MM.1S (cell line): Measurements from ENCODE around the gene STK10.

ENCODE experiments used
- DNase-seq: peaks from one replicate; pipeline ENCODE4 v3.0.0-alpha.2; 2015
- H2AFZ ChIP-seq: fragments of 300-600 bp; sonication (generic); 2 replicates; pipeline ENCODE4 v1.6.0; 2016; ENCODE audit warnings: antibody characterized with exemption, low read length
- H3F3A ChIP-seq: fragments of 300-600 bp; sonication (generic); 2 replicates; pipeline ENCODE4 v1.6.1; 2016; ENCODE audit warnings: mild to moderate bottlenecking, antibody characterized with exemption, low read length, moderate library complexity, mixed read lengths; ENCODE audit not compliant: insufficient read depth
- H3K27ac ChIP-seq: fragments of 300-600 bp; sonication (generic); 2 replicates; pipeline ENCODE4 v1.5.1; 2016; ENCODE audit warnings: mild to moderate bottlenecking, low read length
- H3K27me3 ChIP-seq: fragments of 300-600 bp; sonication (generic); replicated peaks from 2 replicates; pipeline ENCODE4 v1.6.0; 2016; ENCODE audit warnings: low read length; ENCODE audit not compliant: insufficient read depth
- H3K36me3 ChIP-seq: fragments of 300-600 bp; sonication (generic); replicated peaks from 2 replicates; pipeline ENCODE4 v1.6.1; 2016; ENCODE audit warnings: mild to moderate bottlenecking, low read length, mixed read lengths; ENCODE audit not compliant: insufficient read depth
- H3K4me1 ChIP-seq: fragments of 300-600 bp; sonication (generic); 2 replicates; pipeline ENCODE4 v1.6.1; 2016; ENCODE audit warnings: low read length, mixed read lengths
- H3K4me2 ChIP-seq: fragments of 300-600 bp; sonication (generic); 2 replicates; pipeline ENCODE4 v1.6.0; 2016; ENCODE audit warnings: low read depth, low read length
- H3K4me3 ChIP-seq: fragments of 300-600 bp; sonication (generic); 2 replicates; pipeline ENCODE4 v1.5.1; 2016; ENCODE audit warnings: low read length, mixed read lengths
- H3K79me2 ChIP-seq: fragments of 300-600 bp; sonication (generic); 2 replicates; pipeline ENCODE4 v1.6.1; 2016; ENCODE audit warnings: mixed run types, low read length, mixed read lengths
- H3K9ac ChIP-seq: fragments of 300-600 bp; sonication (generic); 2 replicates; pipeline ENCODE4 v1.6.1; 2016; ENCODE audit warnings: low read length, mixed read lengths
- H3K9me2 ChIP-seq: fragments of 300-600 bp; sonication (generic); replicated peaks from 2 replicates; pipeline ENCODE4 v1.6.1; 2016; ENCODE audit warnings: mild to moderate bottlenecking, low read length, mixed read lengths; ENCODE audit not compliant: insufficient read depth
- H3K9me3 ChIP-seq: fragments of 300-600 bp; sonication (generic); replicated peaks from 2 replicates; pipeline ENCODE4 v1.6.1; 2016; ENCODE audit warnings: mild to moderate bottlenecking, low read length, mixed read lengths; ENCODE audit not compliant: insufficient read depth
- H4K20me1 ChIP-seq: fragments of 300-600 bp; sonication (generic); 2 replicates; pipeline ENCODE4 v1.6.1; 2016; ENCODE audit warnings: mild to moderate bottlenecking, low read length, moderate library complexity, mixed read lengths; ENCODE audit not compliant: insufficient read depth
- EZH2 ChIP-seq: fragments of 300-600 bp; sonication (generic); optimal IDR thresholded peaks from 2 replicates; pipeline ENCODE3; 2017; ENCODE audit warnings: low read depth, mild to moderate bottlenecking, antibody characterized with exemption, low read length, mixed read lengths
- EZH2phosphoT487 ChIP-seq: fragments of 300-600 bp; sonication (generic); IDR thresholded peaks from 2 replicates; pipeline ENCODE4 v1.6.1; 2018; ENCODE audit warnings: antibody characterized with exemption, low read length
- TF ChIP-seq, protein P1 (sequence below): fragments of 300-600 bp; sonication (generic); IDR thresholded peaks from 2 replicates; pipeline ENCODE4 v1.5.1; 2016; ENCODE audit warnings: antibody characterized with exemption, low read length, mixed read lengths

The STK10 gene

DNA sequence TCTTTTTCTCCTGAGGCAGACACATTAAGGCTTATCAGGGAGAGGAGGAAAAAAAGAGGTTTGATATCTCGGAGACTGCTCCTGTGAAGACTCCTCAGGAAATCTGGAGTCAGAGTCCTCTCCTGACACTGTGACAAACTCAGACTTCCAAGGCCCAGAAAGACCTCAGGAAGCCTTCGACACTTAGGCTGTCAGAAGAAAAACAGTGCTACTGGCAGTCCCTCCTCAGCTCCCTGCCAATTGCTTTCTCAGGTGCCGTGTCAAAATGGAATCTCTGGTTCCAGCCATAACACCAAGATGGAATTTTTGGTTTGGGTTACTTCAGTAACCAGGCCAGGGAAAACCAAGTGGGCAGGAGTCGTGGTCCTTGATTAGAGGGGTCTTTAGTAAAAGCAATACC lies 4.1 kb downstream of the STK10 start:
- H3K4me2 ChIP-seq = no peak overlapping the region
- TF ChIP-seq, protein P1, sequence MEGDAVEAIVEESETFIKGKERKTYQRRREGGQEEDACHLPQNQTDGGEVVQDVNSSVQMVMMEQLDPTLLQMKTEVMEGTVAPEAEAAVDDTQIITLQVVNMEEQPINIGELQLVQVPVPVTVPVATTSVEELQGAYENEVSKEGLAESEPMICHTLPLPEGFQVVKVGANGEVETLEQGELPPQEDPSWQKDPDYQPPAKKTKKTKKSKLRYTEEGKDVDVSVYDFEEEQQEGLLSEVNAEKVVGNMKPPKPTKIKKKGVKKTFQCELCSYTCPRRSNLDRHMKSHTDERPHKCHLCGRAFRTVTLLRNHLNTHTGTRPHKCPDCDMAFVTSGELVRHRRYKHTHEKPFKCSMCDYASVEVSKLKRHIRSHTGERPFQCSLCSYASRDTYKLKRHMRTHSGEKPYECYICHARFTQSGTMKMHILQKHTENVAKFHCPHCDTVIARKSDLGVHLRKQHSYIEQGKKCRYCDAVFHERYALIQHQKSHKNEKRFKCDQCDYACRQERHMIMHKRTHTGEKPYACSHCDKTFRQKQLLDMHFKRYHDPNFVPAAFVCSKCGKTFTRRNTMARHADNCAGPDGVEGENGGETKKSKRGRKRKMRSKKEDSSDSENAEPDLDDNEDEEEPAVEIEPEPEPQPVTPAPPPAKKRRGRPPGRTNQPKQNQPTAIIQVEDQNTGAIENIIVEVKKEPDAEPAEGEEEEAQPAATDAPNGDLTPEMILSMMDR = no peak
- H3K4me1 ChIP-seq = peaks cover 32% of the 10 kb centered on the region
- H3K4me3 ChIP-seq = no peak overlapping the region
- no peaks in the 10 kb centered on the region for H3K27me3 ChIP-seq
- H3F3A ChIP-seq = peaks cover 56% of the 10 kb centered on the region
- no peaks in the 10 kb centered on the region for H3K9me2 ChIP-seq
- peaks cover 84% of the 10 kb centered on the region for H3K79me2 ChIP-seq
- no peaks in the 10 kb centered on the region for H3K9me3 ChIP-seq
- no peak for DNase-seq
- H2AFZ ChIP-seq = no peak overlapping the region
- no peak overlapping the region; the same call in 1 of the 2 replicates for H3K9ac ChIP-seq
- H3K27ac ChIP-seq = peak overlapping the region; percentile 96; the same call in 1 of the 2 replicates
- no peaks in the 10 kb centered on the region for H3K36me3 ChIP-seq
- no peaks in the 10 kb centered on the region for H4K20me1 ChIP-seq

DNA sequence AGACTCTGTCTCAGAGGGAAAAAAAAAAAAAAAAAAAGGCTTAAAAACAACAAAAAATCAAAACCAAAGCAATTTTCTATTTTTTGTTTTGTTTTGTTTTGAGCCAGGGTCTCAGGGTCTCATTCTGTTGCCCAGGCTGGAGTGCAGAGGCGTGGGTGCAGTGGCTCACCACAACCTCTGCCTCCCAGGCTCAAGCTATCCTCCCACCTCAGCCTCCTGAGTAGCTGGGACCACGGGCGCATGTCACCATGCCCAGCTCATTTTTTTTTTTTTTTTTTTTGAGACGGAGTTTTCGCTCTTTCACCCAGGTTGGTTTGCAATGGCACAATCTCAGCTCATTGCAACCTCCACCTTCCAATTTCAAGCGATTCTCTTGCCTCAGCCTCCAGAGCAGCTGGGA lies 5.7 kb downstream of the STK10 start:
- no peak overlapping the region for H2AFZ ChIP-seq
- H3K4me2 ChIP-seq = no peak overlapping the region
- no peak overlapping the region for H3K27ac ChIP-seq
- TF ChIP-seq EZH2 (no peak), EZH2phosphoT487 (no peak)
- TF ChIP-seq, protein P1 = no peak
- H3K9me2 ChIP-seq = no peaks in the 10 kb centered on the region
- H3K27me3 ChIP-seq = no peaks in the 10 kb centered on the region
- H3K9ac ChIP-seq = no peak overlapping the region
- peaks cover 94% of the 10 kb centered on the region for H3K79me2 ChIP-seq
- H3K36me3 ChIP-seq = no peaks in the 10 kb centered on the region
- no peak overlapping the region for H3K4me3 ChIP-seq
- no peak for DNase-seq
- H3K9me3 ChIP-seq = no peaks in the 10 kb centered on the region
- peaks cover 44% of the 10 kb centered on the region for H3K4me1 ChIP-seq
- H3F3A ChIP-seq = peaks cover 54% of the 10 kb centered on the region
- no peaks in the 10 kb centered on the region for H4K20me1 ChIP-seq

- no peak overlapping the region for H2AFZ ChIP-seq
- peaks cover 53% of the 10 kb centered on the region for H3K4me1 ChIP-seq
- peaks cover 94% of the 10 kb centered on the region for H3K79me2 ChIP-seq
- no peak overlapping the region for H3K9ac ChIP-seq
- H3K36me3 ChIP-seq = no peaks in the 10 kb centered on the region
- H3K9me3 ChIP-seq = no peaks in the 10 kb centered on the region
- no peak for DNase-seq
- H3K4me2 ChIP-seq = peak overlapping the region; percentile 7; the same call in 1 of the 2 replicates
- no peaks in the 10 kb centered on the region for H4K20me1 ChIP-seq
- H3K27me3 ChIP-seq = no peaks in the 10 kb centered on the region
- no peak overlapping the region for H3K4me3 ChIP-seq
- TF ChIP-seq, protein P1 = no peak
- TF ChIP-seq EZH2 (no peak), EZH2phosphoT487 (no peak)
- H3F3A ChIP-seq = peaks cover 48% of the 10 kb centered on the region
- peak overlapping the region; percentile 96; the same call in 1 of the 2 replicates for H3K27ac ChIP-seq
- no peaks in the 10 kb centered on the region for H3K9me2 ChIP-seq
Measured at GRCh38 chr5:172180936-172181335, 7.1 kb downstream of the STK10 start.
